NCI-H345 treated with DMSO at 0.1 percent for 48 hours (cell line): ENCODE measurements around the gene KRTAP21-3.
"Not testable (repeated sequence)": the region's sequence is repeated elsewhere in the genome, so short reads cannot be mapped to it uniquely, and the experiment has no call there.

Experiments used
- DNase-seq: peaks from one replicate; lab custom pipeline; 2025; ENCODE audit not compliant: unreplicated experiment; lab: John Stamatoyannopoulos, UW

The KRTAP21-3 gene, protein sequence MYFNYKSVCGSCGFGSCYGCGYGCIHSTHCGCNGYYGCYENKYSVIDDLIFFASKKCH

DNA sequence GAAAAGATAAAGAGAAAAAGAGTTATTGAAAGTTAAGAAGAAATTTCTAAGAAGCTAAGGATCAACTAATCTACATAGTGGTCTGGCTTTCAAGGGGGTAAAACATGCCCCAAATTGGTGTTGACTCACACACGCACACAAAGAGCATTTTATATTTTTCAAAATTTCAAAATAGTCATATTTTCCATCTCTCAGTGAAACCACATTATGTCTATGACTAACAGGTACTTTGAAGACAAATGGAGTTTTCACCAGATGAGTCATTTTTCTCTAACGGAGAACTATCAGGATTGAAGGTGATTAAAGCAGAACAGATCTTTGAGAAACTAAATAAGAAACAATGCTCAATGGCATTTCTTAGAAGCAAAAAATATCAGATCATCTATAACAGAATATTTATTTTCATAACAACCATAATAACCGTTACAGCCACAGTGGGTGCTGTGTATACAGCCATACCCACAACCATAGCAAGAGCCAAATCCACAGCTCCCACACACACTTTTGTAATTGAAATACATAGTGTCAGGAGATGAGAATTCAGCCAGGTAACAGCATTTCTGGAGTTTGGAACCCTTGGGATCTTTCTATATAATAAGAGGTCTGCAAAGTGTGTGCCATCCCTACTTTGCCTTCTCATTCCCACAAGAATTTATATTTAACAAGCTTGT, at the start of gene KRTAP21-3:
KRTAP21-3 (minus strand) TSS at position 539 of the 671 bp plus-strand sequence; CDS start at position 521, 18 bp downstream.
- no peak for DNase-seq

- DNase-seq: no peak
Observed at GRCh38 chr21:30760776-30761175, 42.2 kb upstream of the KRTAP21-3 start.

GRCh38 chr21:30758306-30758705, 39.7 kb upstream of the KRTAP21-3 start:
- no peak for DNase-seq

DNA sequence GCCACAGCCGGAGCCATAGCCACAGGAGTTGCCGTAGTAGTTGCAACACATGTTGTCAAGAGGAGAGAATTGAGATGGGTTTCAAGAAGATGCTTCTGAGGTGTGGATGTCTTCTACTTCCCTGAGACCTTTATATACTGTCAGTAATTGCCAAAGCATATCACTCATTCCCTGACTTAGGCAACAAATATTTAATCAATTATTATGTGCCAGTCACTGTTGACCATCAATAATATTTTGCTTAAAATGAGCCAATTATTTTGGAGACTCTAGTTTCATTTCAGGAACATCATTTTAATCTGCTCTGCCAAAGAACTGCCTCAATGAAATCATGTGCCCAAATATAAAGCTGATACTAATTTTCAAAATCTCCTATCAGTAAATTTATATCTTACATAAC, 36.8 kb upstream of the KRTAP21-3 start, which contains the start of gene KRTAP21-1:
KRTAP21-1 (minus strand) TSS at position 101 of the 400 bp plus-strand sequence; CDS start at position 51, 50 bp downstream.
- not testable (repeated sequence) for DNase-seq

- DNase-seq: no peak
Observed at GRCh38 chr21:30747159-30747558, 28.6 kb upstream of the KRTAP21-3 start, which contains the start of gene KRTAP21-2. TSS of gene KRTAP21-2 (minus strand) at chr21:30747259. CDS start at chr21:30747202, 57 bp downstream.

- no peak for DNase-seq
Observed at GRCh38 chr21:30740462-30740861, 21.9 kb upstream of the KRTAP21-3 start.

DNA sequence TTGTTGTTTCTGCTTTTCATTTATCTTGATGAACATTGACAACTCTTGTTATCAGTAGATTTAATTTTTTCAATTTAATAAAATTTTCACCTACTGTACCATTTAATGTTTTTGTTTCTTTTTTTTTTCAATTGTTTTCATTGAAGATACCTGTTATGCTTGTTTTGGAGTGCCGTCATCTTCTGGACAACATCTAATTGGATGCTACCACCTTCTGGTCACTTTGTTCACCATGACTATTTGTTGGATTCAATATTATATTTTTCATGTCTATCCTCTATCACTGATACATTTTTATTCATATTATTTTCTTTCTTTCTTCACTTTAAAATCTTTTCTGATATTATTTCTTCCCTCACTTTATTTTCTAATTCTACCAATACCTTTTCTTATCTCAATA, 14.4 kb upstream of the KRTAP21-3 start:
- DNase-seq: no peak

DNA sequence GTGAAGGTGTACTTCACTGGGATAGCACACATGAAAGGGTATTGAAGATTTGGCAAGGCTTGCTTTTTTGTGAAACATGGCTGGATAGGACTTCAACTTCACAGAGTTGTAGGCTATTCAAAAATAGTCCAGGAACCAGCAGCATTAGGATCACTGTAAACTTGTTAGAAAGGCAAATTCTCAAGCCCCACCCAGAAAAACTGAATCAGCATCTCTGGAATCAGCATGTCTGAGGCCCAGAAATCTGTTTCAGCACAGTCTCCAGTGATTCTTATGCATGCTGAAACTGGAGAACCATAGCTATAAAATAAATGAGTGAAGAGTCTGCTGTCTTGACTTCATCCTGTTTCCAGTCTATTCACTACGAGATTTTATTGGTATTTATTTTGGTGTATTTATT, 8.1 kb upstream of the KRTAP21-3 start:
- DNase-seq: no peak

GRCh38 chr21:30719401-30719800, 824 bp upstream of the KRTAP21-3 start:
- no peak for DNase-seq

DNA sequence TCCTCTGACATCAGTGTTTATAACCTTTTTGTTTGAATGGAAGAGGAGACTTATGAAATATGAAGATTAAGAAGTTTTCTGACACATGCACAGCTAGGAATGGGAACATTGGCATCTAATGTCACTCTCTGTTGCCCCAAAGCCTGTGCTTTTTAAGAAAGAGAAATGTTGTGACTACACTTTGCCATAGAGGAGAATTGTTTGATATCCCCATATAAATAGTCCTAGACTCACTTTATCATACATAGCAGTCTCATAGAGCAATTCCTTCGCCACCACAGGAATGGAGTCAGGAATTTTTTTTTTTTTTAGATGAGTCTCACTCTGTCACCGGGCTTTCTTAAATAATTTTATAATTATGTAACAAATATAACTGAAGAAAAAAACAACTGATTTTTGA, 1.5 kb downstream of the KRTAP21-3 start:
- DNase-seq: no peak

- DNase-seq: no peak
Observed at GRCh38 chr21:30714946-30715345, 3.6 kb downstream of the KRTAP21-3 start.

DNA sequence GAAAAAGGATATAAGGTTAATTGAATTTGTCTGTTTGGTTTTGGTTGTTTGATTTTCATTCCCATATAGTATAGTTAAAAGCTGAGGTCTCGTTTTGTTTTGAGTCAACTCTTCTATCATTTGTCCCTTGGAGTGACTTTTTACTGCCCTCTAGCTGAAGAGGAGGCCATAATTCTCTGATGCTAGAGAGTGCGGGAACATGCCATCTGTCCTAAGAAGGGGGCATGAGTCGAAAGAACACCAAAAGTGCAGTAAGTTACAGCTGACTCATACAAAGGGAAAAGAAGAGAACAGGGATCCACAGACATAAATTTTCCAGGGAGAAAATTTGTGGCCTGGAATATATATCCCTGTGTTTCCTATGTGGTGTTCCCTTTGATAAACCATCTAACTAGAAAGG, 4.1 kb downstream of the KRTAP21-3 start:
- DNase-seq: no peak

GRCh38 chr21:30713766-30714165, 4.8 kb downstream of the KRTAP21-3 start:
- no peak for DNase-seq

DNA sequence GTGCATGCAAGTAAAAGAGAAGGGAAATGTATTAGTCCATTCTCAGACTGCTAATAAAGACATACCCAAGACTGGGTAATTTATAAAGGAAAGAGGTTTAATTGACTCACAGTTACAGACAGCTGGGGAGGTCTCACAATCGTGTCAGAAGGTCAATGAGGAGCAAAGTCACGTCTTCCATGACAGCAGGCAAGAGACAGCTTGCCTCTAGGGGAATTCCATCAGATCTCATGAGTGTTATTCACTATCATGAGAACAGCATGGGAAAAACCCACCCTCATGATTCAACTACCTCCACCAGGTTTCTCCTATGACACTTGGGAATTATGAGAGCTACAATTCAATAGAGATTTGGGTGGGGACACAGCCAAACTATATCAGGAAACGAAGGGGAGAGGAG, 8.1 kb downstream of the KRTAP21-3 start:
- no peak for DNase-seq

- DNase-seq: no peak
Observed at GRCh38 chr21:30707409-30707808, 11.2 kb downstream of the KRTAP21-3 start.

GRCh38 chr21:30695956-30696355, 22.6 kb downstream of the KRTAP21-3 start:
- no peak for DNase-seq

DNA sequence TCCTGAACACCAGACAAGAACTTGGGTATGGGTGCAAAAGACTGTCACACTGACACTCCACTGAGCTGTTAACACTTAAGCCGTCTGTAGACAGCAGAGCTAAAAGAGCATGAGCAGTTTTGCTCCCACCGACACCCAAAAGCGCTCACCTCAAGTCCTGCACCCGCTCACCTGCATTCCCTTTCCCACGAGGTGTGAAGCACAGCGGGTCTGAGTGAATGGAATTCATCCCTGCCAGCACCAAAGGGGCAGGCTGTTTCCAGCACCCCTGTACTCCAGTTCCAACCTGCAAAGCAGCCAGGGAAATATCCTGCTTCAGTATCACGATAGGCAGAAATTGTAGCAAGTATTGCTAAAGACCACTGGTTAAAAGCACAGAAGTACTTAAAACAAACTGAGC, 28.8 kb downstream of the KRTAP21-3 start:
- DNase-seq: no peak

- DNase-seq: no peak
Observed at GRCh38 chr21:30684506-30684905, 34.1 kb downstream of the KRTAP21-3 start.

GRCh38 chr21:30680586-30680985, 38.0 kb downstream of the KRTAP21-3 start:
- no peak for DNase-seq

GRCh38 chr21:30676737-30677136, 41.8 kb downstream of the KRTAP21-3 start:
- no peak for DNase-seq

GRCh38 chr21:30674312-30674711, 44.3 kb downstream of the KRTAP21-3 start:
- no peak for DNase-seq

DNA sequence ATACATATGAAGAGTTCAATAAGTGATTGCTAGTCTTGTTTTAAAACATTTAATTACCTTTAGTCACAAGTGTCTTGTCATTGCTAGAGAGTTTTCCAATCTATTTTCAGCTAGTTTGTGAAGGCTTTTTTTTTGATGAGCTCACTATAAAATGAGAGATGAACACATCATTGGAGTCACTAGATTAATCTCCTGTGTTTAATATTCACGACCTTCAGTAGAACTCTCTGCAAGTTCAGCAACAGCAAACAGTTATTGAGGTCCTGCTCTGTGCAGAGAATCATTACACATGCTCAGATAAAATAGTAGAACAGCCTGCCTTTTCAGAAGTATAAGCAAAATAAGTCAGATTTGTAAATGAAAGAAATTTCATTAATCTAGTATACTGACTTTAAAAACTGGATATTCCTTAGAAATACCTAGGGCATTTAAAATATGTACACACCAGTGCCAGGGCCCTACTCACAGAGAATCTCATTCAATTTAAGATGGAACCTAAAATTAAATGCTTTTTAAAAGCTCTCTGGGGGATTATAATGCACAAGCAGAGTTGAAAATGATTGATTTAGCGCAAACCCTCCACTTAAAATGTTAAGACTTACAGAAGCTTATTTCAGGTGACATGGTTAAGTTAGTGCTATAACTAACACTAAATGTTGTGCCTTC, 45.5 kb downstream of the KRTAP21-3 start:
- DNase-seq: no peak
